IPS-20b (cell line): ENCODE results near the gene ADISSP.

Experiments used
- H3K27ac ChIP-seq: one replicate; pipeline ENCODE4 v1.5.1; 2013; ENCODE audit warnings: low read length
- H3K27me3 ChIP-seq: 2 replicates; pipeline ENCODE4 v1.6.1; 2013; ENCODE audit warnings: mild to moderate bottlenecking, low read length, inconsistent platforms; ENCODE audit not compliant: insufficient read depth
- H3K36me3 ChIP-seq: 2 replicates; pipeline ENCODE4 v1.6.1; 2013; ENCODE audit warnings: low read depth, mild to moderate bottlenecking, inconsistent platforms, low read length, moderate library complexity; ENCODE audit not compliant: insufficient read depth
- H3K4me1 ChIP-seq: 2 replicates; pipeline ENCODE4 v1.6.1; 2013; ENCODE audit warnings: mild to moderate bottlenecking, control low read depth, inconsistent platforms, low read length, moderate library complexity; ENCODE audit not compliant: insufficient read depth
- H3K4me3 ChIP-seq: 2 replicates; pipeline ENCODE4 v1.5.1; 2013; ENCODE audit warnings: mild to moderate bottlenecking, low read length, inconsistent platforms
- H3K9ac ChIP-seq: 2 replicates; pipeline ENCODE4 v1.6.1; 2013; ENCODE audit warnings: low read depth, mild to moderate bottlenecking, inconsistent platforms, low read length, moderate library complexity
- H3K9me3 ChIP-seq: 2 replicates; pipeline ENCODE4 v1.6.1; 2013; ENCODE audit warnings: mild to moderate bottlenecking, low read depth, low read length, inconsistent platforms; ENCODE audit not compliant: insufficient read depth

The ADISSP gene

DNA sequence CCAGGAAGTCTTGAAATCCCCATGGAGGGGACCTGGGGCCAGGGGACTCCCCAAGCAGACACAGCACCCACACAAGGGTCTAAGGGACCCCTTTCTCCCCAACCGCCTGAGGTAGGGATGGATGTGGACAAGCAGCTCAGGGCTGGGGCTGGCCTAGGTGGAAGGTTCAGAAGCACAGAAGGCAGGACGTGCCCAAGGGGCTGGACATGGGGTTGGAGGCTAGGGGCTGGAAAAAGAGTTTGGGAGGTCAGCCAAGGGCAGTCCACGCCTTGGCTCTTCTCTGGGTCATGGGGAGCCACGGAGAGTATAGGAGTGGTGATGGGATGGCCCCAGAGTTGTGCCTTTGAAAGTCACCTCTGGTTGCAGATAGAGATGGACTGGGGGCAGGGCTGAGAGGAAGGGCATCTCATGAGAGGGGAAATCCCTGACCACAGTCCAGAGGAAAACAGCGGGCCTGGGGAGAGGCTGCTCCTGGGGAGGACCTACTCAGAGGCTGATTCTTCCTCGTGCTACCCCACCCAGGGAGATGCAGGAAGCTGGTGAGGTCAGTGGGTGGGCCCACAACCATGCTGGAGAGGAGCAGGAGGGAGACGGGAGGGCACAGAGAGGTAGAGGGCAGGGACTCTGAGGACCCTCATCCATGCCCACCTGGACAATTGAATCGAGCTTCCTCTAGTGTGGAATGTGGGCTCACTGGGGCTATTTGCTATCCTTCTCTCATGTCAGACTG, 37.6 kb downstream of the ADISSP start:
- Histone ChIP-seq H3K9me3 (no peaks in the 10 kb centered on the region), H3K9ac (no peak overlapping the region), H3K4me1 (no peaks in the 10 kb centered on the region; the same call in 1 of the 2 replicates), H3K27me3 (peaks cover 46% of the 10 kb centered on the region), H3K27ac (no peak overlapping the region), H3K36me3 (no peaks in the 10 kb centered on the region), H3K4me3 (no peak overlapping the region)

DNA sequence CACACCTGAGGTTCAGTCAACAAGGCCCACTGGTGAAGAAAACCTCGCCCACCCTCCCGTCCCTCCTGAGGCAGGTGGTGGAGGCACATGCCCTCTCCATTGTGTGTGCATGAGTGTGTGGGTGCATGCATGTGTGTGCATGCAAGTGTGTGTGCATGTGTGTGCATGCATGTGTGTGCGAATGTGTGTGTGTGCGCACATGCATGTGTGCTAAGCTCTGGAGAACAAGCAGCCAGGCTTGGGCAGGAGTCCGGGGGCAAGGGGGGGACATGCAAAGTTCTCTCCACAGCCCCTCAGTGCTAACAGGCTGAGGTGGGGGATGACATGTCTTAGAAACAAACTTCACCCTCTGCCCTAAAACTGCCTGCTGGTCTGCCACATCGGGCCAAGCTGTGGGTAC, 38.2 kb downstream of the ADISSP start:
- H3K9ac ChIP-seq: no peak overlapping the region
- H3K36me3 ChIP-seq: no peaks in the 10 kb centered on the region
- H3K27ac ChIP-seq: no peak overlapping the region
- peaks cover 46% of the 10 kb centered on the region for H3K27me3 ChIP-seq
- H3K9me3 ChIP-seq: no peaks in the 10 kb centered on the region
- H3K4me3 ChIP-seq: no peak overlapping the region
- H3K4me1 ChIP-seq: no peaks in the 10 kb centered on the region; the same call in 1 of the 2 replicates

DNA sequence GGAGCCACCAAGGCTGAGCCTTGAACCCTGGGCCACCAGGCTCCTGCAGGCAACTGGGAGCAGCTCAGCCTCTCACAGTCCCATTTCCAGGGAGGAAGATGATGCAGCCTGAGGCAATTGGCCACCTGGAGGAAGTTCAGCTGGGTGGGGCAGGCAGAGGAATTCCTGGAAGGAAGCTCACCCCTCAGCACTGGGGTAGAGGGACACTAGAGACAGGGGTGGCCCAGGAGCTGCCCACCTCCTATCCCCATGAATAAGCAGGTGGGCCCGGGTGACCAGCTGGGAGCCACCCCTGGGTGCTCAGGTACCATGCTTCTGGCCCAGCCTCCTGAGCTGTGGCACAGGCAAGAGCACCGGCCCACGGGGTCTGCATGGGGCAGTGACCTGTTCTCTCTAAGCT, 38.7 kb downstream of the ADISSP start:
- Histone ChIP-seq H3K9me3 (no peaks in the 10 kb centered on the region), H3K4me3 (no peak overlapping the region), H3K27me3 (peaks cover 44% of the 10 kb centered on the region), H3K27ac (no peak overlapping the region), H3K36me3 (no peaks in the 10 kb centered on the region), H3K9ac (no peak overlapping the region), H3K4me1 (no peaks in the 10 kb centered on the region; the same call in 1 of the 2 replicates)

DNA sequence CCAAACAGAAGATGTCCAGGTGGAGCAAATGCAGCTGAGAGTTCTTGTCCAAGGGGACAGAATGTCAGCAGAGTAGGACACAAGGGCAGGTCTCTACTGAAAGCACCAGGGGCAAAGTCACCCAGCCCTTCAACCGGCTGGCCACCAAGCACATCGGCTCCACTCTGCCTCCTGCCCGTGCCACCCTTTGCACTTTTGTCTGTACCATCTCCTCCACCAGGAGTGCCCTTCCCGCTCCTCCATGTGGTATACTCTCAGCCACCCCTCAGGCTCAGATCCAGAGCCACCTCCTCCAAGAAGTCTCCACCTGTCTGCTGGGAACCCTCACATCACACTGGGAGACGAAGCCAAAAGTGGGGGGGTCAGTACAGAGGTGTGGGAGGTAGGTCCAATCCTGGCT, 39.2 kb downstream of the ADISSP start:
- Histone ChIP-seq H3K27ac (no peak overlapping the region), H3K9ac (no peak overlapping the region), H3K27me3 (peaks cover 39% of the 10 kb centered on the region), H3K9me3 (no peaks in the 10 kb centered on the region), H3K4me1 (no peaks in the 10 kb centered on the region; the same call in 1 of the 2 replicates), H3K4me3 (no peak overlapping the region), H3K36me3 (no peaks in the 10 kb centered on the region)

DNA sequence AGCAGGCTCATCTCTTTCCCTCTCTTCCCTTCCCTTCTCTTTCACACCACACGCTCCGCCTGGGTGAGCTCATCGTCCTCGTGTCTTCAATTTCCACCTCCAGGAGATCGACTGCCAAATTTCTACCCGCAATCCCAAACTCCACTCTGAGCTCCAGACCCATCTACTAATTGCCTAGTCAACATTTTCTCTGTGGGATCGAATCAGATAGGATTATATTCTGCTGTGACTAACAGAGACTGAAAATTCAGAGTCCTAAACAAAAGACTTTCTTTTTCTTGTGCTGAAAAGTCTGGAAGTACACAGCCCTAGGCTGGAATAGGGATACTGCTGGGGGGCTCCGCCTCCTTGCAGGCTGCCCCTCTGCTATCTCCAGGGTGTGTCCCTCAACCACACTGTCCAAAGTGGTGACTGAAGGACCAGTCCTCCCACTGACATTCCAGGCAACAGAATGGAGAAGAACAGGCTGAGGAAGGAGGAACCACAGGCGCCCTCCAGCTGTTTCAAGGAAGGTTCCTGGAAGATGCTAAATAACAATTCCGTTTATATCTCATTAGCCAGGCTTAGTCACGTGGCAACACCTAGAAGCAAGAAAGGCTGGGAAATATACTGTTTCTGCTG, 40.0 kb downstream of the ADISSP start:
- Histone ChIP-seq H3K9me3 (no peaks in the 10 kb centered on the region), H3K36me3 (no peaks in the 10 kb centered on the region), H3K4me1 (no peaks in the 10 kb centered on the region; the same call in 1 of the 2 replicates), H3K4me3 (no peak overlapping the region), H3K27ac (no peak overlapping the region), H3K9ac (no peak overlapping the region), H3K27me3 (peaks cover 31% of the 10 kb centered on the region)

DNA sequence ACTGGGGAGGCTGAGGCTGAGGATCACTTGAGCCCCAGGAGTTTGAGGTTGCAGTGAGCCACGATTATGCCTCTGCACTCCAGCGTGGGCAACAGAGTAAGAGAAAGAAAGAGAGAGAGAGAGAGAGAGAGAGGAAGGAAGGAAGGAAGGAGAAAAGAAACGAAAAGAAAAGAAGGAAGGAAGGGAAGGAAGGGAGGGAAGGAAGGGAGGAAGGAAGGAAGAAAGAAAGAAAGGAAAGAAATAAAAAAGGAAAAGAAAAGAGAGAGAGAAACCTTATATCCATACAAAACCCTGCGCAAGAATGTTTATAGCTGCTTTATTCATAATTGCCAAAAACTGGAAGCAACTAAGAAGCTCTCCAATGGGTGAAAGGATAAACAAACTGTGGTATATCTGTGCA, 43.2 kb downstream of the ADISSP start:
- Histone ChIP-seq H3K4me1 (peaks cover 3% of the 10 kb centered on the region), H3K9me3 (no peaks in the 10 kb centered on the region), H3K27me3 (peaks cover 15% of the 10 kb centered on the region), H3K36me3 (no peaks in the 10 kb centered on the region), H3K4me3 (no peak overlapping the region), H3K9ac (no peak overlapping the region), H3K27ac (no peak overlapping the region)

DNA sequence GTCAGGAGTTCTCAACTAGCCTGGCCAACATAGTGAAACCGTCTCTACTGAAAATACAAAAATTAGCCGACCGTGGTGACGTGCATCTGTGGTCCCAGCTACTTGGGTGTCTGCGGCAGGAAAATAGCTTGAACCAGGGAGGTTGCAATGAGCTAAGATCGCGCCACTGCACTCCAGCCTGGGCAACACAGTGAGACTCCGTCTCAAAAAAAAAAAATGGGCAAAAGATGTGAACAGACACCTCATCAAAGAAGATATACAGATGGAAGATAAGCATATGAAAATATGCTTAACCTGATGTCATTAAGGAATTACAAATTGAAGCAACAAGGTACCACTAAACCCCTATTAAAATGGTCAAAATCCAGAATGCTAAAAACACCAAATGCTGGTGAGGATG, 44.3 kb downstream of the ADISSP start:
- no peak overlapping the region for H3K27ac ChIP-seq
- no peak overlapping the region for H3K4me3 ChIP-seq
- no peaks in the 10 kb centered on the region for H3K9me3 ChIP-seq

DNA sequence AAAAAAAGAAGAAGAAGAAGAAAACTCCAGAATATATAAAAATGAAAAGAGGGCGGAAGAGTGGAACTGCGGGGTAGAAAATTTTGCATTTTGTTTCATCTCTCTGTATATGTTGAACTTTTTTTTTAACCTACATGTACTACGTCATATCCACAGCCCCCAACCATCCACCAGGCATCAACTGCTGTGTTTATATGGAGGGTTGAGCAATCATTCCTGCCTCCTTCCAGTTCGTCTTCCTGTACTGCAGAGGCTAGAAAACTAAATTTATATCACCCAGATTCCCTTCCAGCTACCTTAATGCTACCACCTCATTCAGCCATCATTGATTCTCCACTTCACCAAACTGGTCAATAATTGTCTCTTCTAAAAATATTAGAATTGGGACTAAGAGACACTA, 45.6 kb downstream of the ADISSP start:
- Histone ChIP-seq H3K4me1 (peaks cover 3% of the 10 kb centered on the region; the same call in 1 of the 2 replicates), H3K27me3 (no peaks in the 10 kb centered on the region), H3K36me3 (no peaks in the 10 kb centered on the region), H3K9ac (no peak overlapping the region), H3K27ac (no peak overlapping the region), H3K9me3 (no peaks in the 10 kb centered on the region), H3K4me3 (no peak overlapping the region)

More for the DNA sequence above, 44.3 kb downstream of the ADISSP start:
- Histone ChIP-seq H3K4me1 (peaks cover 3% of the 10 kb centered on the region), H3K9ac (no peak overlapping the region), H3K27me3 (peaks cover 12% of the 10 kb centered on the region), H3K36me3 (no peaks in the 10 kb centered on the region)

DNA sequence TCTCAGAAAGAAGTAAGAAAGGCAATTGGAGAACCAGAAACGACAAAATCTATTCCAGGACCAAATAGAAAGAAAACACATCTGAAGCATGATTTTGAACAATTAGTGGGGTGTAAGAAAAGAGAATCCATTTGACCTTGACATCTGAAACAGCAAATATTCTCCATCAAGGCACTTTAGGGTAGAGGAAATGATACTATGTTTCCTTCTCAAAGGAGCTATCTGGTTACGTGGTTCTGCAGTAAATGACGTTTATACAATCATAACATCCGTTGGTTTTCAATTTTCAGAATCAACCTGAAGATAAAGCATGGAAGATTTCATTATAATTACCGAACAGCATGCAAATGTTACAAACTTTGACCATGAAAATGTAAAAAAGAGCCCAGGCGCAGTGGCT, 46.9 kb downstream of the ADISSP start:
- Histone ChIP-seq H3K27ac (no peak overlapping the region), H3K9me3 (no peaks in the 10 kb centered on the region), H3K9ac (no peak overlapping the region), H3K36me3 (no peaks in the 10 kb centered on the region), H3K27me3 (no peaks in the 10 kb centered on the region), H3K4me1 (peaks cover 3% of the 10 kb centered on the region; the same call in 1 of the 2 replicates), H3K4me3 (no peak overlapping the region)

DNA sequence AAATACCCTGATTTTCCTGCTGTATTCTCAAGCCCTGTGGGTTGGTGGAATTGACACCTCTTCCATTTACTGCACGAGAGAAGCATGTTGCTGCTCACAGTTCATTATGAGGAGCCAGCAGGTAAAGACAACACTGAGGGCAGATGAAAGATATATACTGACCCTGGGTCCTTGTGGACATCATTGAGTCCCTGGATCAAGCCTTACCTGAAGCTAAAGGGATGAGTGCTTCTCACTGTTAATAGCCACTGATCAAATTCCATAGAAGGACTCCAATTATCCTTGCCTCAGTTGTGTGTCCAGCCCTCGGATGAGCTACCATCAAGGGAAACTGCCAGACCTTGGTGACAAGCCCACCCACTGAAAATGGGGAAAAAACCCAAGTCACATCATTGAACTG, 47.5 kb downstream of the ADISSP start:
- no peak overlapping the region for H3K27ac ChIP-seq
- H3K27me3 ChIP-seq: no peaks in the 10 kb centered on the region
- H3K4me1 ChIP-seq: peaks cover 3% of the 10 kb centered on the region; the same call in 1 of the 2 replicates
- no peak overlapping the region for H3K4me3 ChIP-seq
- H3K36me3 ChIP-seq: no peaks in the 10 kb centered on the region
- H3K9me3 ChIP-seq: no peaks in the 10 kb centered on the region
- H3K9ac ChIP-seq: no peak overlapping the region

DNA sequence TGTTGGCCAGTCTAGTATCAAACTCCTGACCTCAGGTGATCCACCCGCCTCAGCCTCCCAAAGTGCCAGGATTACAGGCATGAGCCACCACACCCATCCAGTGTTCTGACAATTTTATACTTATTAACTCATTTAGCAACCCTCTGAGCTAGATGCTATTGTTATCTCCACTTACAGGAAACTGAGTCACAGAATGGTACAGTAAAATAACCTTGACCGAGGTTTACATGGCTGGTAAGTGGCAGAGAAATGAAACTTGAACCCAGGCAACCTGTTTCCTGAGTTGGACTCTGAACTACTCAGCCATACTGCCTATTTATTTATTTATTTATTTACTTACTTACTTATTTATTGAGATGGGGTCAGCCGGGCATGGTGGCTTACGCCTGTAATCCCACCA, 48.5 kb downstream of the ADISSP start:
- H3K4me3 ChIP-seq: no peak overlapping the region
- H3K9ac ChIP-seq: no peak overlapping the region
- peaks cover 3% of the 10 kb centered on the region; the same call in 1 of the 2 replicates for H3K4me1 ChIP-seq
- H3K9me3 ChIP-seq: no peaks in the 10 kb centered on the region
- H3K36me3 ChIP-seq: no peaks in the 10 kb centered on the region
- H3K27ac ChIP-seq: no peak overlapping the region
- no peaks in the 10 kb centered on the region for H3K27me3 ChIP-seq

DNA sequence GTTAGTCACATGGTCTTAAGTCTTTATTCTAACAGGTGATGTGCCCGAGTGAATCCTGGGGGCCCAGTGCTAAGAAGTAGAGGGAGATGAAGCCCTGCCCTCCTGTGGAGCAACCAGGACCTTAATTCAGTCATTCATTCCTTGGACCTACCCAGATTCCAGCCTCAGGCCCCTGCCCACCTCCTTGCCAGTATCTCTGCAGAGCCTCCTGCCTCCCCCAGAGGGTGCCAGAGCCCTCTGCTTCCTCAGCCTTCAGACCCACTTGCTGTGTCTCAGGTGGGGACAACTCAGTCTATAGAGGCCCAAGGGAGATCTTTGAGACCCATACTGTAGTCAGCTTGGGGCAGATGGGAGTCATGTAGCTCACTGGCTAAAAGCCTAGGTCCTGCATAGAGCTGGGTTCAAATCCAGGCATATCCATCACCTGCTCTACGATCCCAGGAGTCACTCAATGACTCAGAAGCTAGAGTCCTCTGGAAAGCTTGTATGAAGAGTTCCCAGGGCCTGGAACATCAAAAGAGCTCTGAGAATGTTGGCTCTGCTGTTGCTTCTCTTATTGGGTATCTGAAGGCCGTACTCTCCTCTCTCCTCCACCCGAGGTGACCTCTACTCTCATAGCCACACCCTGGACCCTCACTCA, 51.2 kb downstream of the ADISSP start:
- no peaks in the 10 kb centered on the region for H3K27me3 ChIP-seq
- no peak overlapping the region for H3K4me3 ChIP-seq
- no peak overlapping the region for H3K9ac ChIP-seq
- no peaks in the 10 kb centered on the region for H3K9me3 ChIP-seq
- H3K27ac ChIP-seq: no peak overlapping the region
- H3K4me1 ChIP-seq: peaks cover 3% of the 10 kb centered on the region; the same call in 1 of the 2 replicates
- H3K36me3 ChIP-seq: no peaks in the 10 kb centered on the region
